NCI-H1694 treated with DMSO at 0.1 percent for 48 hours (cell line): ENCODE data around the gene NFYB.
"Not testable (repeated sequence)": the region's sequence is repeated elsewhere in the genome, so short reads cannot be mapped to it uniquely, and the experiment has no call there.

Source experiments
- DNase-seq: peaks from one replicate; lab custom pipeline; 2025; lab: John Stamatoyannopoulos, UW

NFYB gene

GRCh38 chr12:104115587-104115975, 22.4 kb downstream of the NFYB start:
- no peak for DNase-seq

DNA sequence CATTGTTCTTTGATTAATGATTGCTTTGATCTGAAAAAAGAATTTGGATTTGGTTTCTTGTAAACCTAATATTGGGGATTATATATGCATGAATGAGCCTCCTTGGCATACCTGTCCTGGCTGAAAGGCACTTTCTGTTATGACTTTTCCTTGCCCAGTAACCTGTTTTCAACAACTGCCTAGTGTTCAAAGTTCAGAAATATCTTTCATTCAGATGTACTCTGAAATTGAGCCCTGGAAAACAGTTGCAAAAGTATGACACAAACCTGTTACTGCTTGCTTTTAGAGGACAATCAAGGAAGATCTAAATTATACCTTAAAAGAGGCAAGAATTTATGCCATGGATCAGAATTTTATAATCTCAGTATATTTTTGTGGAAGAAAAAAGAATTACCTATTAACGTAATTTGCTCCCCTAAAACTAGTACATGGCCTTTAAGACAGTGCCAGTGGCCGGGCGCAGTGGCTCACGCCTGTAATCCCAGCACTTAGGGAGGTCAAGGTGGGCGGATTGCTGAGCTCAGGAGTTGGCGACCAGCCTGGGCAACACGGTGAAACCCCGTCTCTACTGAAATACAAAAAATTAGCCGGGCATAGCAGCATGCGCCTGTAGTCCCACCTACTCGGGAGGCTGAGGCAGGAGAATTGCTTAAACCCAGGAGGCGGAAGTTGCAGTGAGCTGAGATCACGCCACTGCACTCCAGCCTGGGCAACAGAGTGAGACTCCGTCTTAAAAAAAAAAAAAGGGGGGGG, 23.0 kb downstream of the NFYB start:
- DNase-seq: not testable (repeated sequence)

GRCh38 chr12:104109446-104110271, 28.4 kb downstream of the NFYB start:
- no peak for DNase-seq

- peak; percentile 64 for DNase-seq
Measured at GRCh38 chr12:104108755-104109445, 29.1 kb downstream of the NFYB start.

- no peak for DNase-seq
Measured at GRCh38 chr12:104106965-104107364, 31.0 kb downstream of the NFYB start.

DNA sequence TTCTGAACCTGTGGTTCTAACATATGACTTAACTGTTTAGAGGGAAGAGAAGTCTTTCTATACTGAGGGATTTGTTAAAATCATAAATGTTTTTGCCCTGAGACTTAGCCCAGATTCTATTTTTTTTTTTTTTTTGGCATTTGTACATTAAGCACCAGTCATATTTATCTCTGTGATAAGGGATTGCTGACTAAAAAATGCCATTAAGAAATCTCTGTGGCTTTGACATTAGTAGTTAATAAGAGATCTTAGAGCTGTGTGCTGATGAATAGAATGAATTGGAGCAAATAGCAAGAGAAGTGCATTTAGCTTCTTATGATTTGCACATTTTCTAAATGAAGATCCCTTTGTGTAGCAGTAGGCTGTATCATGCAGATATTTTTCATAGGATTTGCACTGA, 32.5 kb downstream of the NFYB start:
- DNase-seq: no peak

- DNase-seq: no peak
Measured at GRCh38 chr12:104097954-104098353, 40.1 kb downstream of the NFYB start.

DNA sequence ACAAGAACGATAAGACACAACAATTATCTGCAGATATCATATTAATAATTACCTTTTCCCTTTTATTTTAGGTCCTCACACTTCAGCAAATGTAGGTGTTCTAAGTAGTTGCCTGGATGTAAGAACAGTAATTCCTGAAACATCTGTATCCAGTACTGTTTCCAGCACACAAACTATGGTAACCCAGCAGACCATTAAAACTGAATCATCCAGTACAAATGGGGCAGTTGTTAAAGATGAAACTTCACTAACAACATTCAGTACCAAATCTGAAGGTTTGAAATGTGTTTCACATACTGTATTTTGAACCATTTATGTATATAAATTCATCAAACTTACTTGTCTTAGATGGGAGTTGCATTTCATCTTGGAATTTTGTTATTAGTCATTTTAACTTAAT, 42.7 kb downstream of the NFYB start:
- DNase-seq: no peak

DNA sequence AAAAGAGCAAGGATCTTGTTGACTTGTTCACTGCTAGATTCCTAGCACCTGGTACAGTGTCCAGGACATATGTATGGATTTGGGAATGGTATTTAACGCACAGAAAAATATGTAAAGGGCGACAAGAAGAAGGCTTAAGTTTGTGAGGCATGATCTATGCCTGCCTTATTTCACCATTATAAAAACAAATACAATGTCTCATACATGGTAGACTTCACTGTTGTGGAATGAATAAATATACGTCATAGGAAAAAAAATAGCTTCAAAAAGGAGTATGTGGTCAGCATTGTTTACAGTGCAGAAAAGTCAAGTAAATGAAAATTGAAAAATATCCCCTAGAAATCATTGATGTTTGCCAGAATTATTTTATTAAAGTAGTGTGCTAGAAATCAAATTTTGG, 43.7 kb downstream of the NFYB start:
- DNase-seq: no peak

- DNase-seq: no peak
Measured at GRCh38 chr12:104091136-104091535, 46.9 kb downstream of the NFYB start.

GRCh38 chr12:104090685-104091084, 47.3 kb downstream of the NFYB start:
- DNase-seq: no peak

- DNase-seq: no peak
Measured at GRCh38 chr12:104083769-104084475, 54.1 kb downstream of the NFYB start.

DNA sequence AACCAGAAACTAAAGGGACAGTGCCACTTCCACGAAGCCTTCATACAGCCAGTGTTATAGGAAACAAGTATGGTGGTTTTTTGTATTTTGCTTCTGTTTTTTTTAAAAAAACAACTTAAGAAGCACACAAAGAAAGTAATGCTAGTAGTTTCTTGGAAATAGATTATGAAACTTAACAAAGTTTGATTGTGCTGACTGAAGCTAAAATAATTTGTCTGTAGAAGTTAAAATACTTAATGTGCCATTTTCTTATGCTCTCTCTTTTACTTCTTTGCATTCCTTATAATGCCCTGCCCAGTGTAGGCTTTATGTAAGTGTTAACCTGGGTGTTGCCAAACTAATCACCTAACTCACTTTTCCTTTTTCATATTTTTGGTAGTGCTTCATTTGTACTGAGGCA, 57.2 kb downstream of the NFYB start:
- DNase-seq: no peak

GRCh38 chr12:104079024-104079423, 59.0 kb downstream of the NFYB start:
- no peak for DNase-seq

DNA sequence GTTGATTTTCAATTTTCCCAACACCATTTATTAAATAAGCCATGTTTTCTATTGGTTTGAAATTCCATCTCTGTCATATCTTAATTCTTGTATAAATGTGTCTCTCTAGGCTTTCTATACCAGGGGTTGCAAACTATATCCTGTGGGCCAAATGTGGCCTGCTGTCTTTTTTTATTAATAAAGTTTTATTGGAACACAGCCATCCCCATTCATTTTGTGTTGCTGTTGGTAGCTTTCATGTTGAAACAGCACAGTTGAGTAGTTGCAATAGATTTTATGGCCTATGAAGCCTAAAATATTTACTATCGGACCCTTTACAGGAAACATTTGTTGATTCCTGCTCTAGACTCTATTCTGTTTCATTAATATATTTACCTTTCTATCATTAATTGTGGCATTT, 64.3 kb downstream of the NFYB start:
- no peak for DNase-seq

DNA sequence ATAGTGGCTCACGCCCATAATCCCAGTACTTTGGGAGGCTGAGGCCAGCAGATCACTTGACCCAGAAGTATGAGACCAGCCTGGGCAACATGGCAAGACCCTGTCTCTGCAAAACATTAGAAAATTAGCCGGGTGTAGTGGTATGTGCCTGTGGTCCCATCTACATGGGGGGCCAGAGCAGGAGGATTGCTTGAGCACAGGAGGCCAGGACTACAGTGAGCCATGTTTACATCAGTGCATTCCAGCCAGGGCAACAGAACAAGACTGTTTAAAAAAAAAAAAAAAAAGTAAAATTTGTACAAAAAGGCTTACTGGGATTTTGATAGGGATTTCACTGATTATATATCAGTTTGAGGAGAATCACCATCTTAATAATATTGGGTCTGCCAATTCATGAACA, 65.9 kb downstream of the NFYB start:
- DNase-seq: no peak
